Naive B cell (primary cell): ENCODE measurements around the gene ALK. TPM values are rescaled to one million over a fixed set of nuclear protein-coding genes. Genes with fewer than 3 reads are reported as not detected.

Source experiments
- ATAC-seq, 2 donors: fragments of 150-1000 bp; cut with Tn5 transposase; 2 replicates each; pipeline ENCODE4 v1.10.0; 2021; ENCODE audit warnings: low read depth in 2 of 2, mild to moderate bottlenecking in 2 of 2, moderate library complexity in 2 of 2
- DNase-seq: peaks from one replicate; pipeline ENCODE4 v3.0.0; 2022
- H3K27ac Mint-ChIP-seq, 6 donors: one replicate each; pipeline ENCODE4 v1.8.0; 2020 to 2022; ENCODE audit warnings: mild to moderate bottlenecking in 6 of 6, mixed read lengths in 6 of 6, moderate library complexity in 5 of 6, inconsistent platforms in 2 of 6
- H3K27me3 Mint-ChIP-seq, 3 donors: one replicate each; pipeline ENCODE4 v1.8.0; 2021 to 2022; ENCODE audit warnings: mixed read lengths in 3 of 3, mild to moderate bottlenecking in 1 of 3
- H3K36me3 Mint-ChIP-seq, 2 donors: one replicate each; pipeline ENCODE4 v1.8.0; 2020 to 2022; ENCODE audit warnings: mixed read lengths in 2 of 2, inconsistent platforms in 1 of 2, mild to moderate bottlenecking in 1 of 2
- H3K4me1 Mint-ChIP-seq, 3 donors: one replicate each; pipeline ENCODE4 v1.8.0; 2020 to 2022; ENCODE audit warnings: mixed read lengths in 3 of 3, inconsistent platforms in 1 of 3, mild to moderate bottlenecking in 1 of 3, moderate library complexity in 1 of 3
- H3K4me3 Mint-ChIP-seq, 8 donors: one replicate each; pipeline ENCODE4 v1.8.0; 2020 to 2022; ENCODE audit warnings: mild to moderate bottlenecking in 8 of 8, mixed read lengths in 8 of 8, moderate library complexity in 8 of 8, inconsistent platforms in 2 of 8
- H3K9me3 Mint-ChIP-seq, 7 donors: one replicate each; pipeline ENCODE4 v1.8.0; 2020 to 2022; ENCODE audit warnings: mixed read lengths in 7 of 7, mild to moderate bottlenecking in 5 of 7, inconsistent platforms in 2 of 7, moderate library complexity in 1 of 7
- polyA plus RNA-seq, 6 donors: library from polyadenylated mRNA; unstranded; fragments of 300-500 nt; fragmentation: Illumina TruSeq; gene quantifications; one replicate each; pipeline ENCODE4 v1.2.3, GENCODE V29; 2021; ENCODE audit warnings: low read depth in 6 of 6

ALK gene
- polyA plus RNA-seq, 6 donors from 2014 or later: not detected

DNA sequence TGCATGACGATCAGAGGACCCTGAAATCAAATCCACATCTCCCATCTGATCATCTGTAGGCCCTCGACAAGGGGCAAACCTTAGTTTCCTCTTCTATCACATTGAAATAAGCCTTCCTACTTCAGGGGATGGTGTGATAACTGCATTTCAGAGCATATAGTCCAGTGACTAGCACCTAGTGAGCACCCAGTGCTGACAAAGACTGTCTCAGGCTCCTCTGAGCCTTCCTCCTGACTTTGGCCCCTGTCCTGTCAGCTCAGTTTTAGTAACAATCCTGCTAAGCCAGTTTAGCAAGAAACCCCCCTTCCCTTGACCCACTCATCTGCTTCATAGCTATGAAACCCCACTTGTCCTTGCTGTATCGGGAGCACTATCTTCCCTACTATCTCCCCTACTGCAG lies 304.0 kb downstream of the ALK start:
- ATAC-seq: no peak
- Mint-ChIP-seq H3K4me3 (no peak overlapping the region), H3K36me3 (no peaks in the 10 kb centered on the region), H3K9me3 (peaks cover 0 to 7% (median 0%) of the 10 kb centered on the region in 7 donors), H3K4me1 (no peaks in the 10 kb centered on the region), H3K27ac (no peak overlapping the region), H3K27me3 (peaks cover 0 to 32% (median 28%) of the 10 kb centered on the region in 3 donors)
- no peak for DNase-seq

DNA sequence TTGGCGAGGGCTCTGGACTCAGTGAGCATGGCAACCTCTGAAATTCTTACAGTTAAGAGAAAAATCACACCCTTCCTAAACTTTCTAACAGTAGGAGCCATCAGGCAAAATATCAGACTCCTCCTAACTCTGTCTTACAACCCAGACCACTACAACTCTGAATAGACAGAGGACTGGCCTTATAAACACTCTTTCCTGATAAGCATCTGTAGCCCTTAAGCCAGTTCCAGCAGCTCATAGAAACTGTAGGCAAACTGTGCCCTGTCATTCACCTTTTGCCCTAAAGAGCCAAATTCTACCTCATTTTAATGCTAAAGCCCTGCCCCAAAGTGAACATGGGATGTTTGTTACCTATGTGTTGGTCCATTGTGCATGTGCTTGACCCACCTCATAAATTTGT lies 304.8 kb downstream of the ALK start:
- Mint-ChIP-seq H3K4me3 (no peak overlapping the region), H3K9me3 (peaks cover 0 to 7% (median 0%) of the 10 kb centered on the region in 7 donors), H3K36me3 (no peaks in the 10 kb centered on the region), H3K4me1 (no peaks in the 10 kb centered on the region), H3K27ac (no peak overlapping the region), H3K27me3 (peaks cover 0 to 33% (median 25%) of the 10 kb centered on the region in 3 donors)
- ATAC-seq (no peak), DNase-seq (no peak)

- Mint-ChIP-seq H3K9me3 (peaks cover 0 to 7% (median 0%) of the 10 kb centered on the region in 7 donors), H3K27me3 (peaks cover 0 to 33% (median 25%) of the 10 kb centered on the region in 3 donors), H3K4me1 (no peaks in the 10 kb centered on the region), H3K27ac (no peak overlapping the region), H3K36me3 (no peaks in the 10 kb centered on the region), H3K4me3 (no peak overlapping the region)
- ATAC-seq: no peak
- no peak for DNase-seq
Observed at GRCh38 chr2:29615841-29616240, 305.5 kb downstream of the ALK start.

DNA sequence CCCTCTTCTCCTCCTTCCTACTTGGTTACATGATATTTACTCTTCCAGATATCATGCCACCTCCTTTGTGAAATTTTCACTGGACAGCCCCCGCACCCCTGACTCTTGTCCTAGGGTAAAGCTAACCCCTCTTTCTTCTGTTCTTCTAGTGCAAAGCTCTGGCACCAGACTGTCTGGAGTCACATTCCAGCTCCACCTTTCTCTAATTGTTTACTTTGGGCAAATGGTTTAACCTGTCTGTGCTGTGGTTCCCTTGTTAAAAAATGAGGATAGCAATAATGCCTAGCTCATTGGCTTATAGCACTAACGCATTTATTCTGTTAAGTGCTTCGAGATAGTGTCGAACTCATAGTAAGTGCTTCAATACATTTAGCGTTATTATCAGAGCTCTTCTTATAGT lies 306.2 kb downstream of the ALK start:
- ATAC-seq (no peak), DNase-seq (no peak)
- H3K4me1 Mint-ChIP-seq: no peaks in the 10 kb centered on the region
- peaks cover 0 to 33% (median 25%) of the 10 kb centered on the region in 3 donors for H3K27me3 Mint-ChIP-seq
- H3K27ac Mint-ChIP-seq: no peak overlapping the region
- H3K4me3 Mint-ChIP-seq: no peak overlapping the region
- peaks cover 0 to 7% (median 0%) of the 10 kb centered on the region in 7 donors for H3K9me3 Mint-ChIP-seq
- no peaks in the 10 kb centered on the region for H3K36me3 Mint-ChIP-seq

DNA sequence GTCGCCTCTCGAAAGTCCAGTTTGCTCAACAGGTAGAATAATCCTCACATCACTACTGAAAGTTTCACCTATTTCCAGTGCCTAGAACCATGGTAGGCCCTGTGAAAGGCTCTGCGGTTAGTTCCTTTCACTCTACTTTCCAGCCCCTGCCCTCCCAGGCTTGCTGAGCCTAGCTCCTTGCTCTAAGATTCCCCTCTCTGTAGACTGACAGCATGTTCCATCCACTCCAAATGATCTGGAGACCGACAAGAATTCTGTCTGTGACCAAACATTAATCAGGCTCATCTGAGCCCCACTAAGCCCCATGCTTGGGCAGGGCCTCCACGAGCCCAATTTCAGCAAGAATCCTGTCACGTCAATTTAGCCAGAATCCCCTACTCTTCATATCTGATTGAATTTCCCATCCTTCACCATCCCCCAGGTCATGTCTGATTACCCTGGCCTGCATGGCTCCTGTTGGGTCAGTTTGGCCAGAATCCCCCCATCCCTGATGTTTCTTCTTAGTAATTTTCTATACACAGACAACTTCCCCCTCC lies 307.0 kb downstream of the ALK start:
- H3K27me3 Mint-ChIP-seq: peaks cover 0 to 29% (median 25%) of the 10 kb centered on the region in 3 donors

DNA sequence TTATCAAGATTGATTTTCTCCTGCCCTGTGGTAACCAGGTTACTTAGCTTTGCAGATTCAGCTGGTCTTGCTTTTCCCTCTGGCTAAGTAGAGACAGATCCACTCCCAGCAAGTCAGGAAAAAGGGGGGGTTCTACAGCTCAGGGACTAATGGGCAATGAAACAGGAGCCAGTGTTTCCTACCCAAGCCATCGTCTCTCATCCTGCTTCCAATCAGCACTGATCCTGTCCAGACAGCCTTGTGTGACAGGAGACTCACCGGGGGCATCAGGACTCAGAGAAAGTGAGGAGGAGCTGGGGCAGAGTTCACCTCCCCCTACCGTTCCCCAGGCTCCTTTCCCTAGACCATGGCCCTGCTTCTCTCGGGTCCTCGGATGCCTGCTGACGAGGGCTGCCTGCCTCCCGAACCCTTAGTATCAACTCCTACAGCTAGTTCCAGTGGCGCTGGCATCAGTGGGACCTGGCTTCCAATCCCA lies 307.6 kb downstream of the ALK start:
- H3K27me3 Mint-ChIP-seq: peaks cover 0 to 29% (median 25%) of the 10 kb centered on the region in 3 donors
- H3K4me1 Mint-ChIP-seq: no peaks in the 10 kb centered on the region
- no peak overlapping the region for H3K27ac Mint-ChIP-seq
- DNase-seq (no peak), ATAC-seq (no peak)
- no peaks in the 10 kb centered on the region for H3K36me3 Mint-ChIP-seq
- no peak overlapping the region for H3K4me3 Mint-ChIP-seq
- H3K9me3 Mint-ChIP-seq: peaks cover 0 to 3% (median 0%) of the 10 kb centered on the region in 7 donors

More for the DNA sequence above, 307.0 kb downstream of the ALK start:
- ATAC-seq (no peak), DNase-seq (no peak)
- Mint-ChIP-seq H3K4me3 (no peak overlapping the region), H3K4me1 (no peaks in the 10 kb centered on the region), H3K36me3 (no peaks in the 10 kb centered on the region), H3K9me3 (peaks cover 0 to 5% (median 0%) of the 10 kb centered on the region in 7 donors), H3K27ac (no peak overlapping the region)

DNA sequence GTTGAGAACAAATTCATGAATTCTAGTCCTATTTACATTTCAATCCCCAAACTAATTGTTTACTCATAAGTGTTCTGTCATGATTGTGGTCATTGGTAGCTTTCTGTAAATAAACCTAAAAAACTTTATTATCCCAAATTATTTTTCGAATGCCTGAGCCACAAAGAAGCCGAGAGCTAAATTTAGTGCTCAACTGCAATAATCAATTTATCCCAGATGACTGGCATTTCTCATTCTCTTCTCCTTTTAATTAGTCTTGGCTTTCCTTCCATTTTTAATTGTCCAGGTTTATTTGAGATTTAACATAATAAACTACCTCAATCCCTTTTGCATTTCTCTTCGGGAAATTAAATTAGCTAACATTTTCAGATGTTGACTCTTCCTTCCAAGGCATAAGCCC lies 308.3 kb downstream of the ALK start:
- ATAC-seq: no peak
- Mint-ChIP-seq H3K27me3 (peaks cover 0 to 33% (median 29%) of the 10 kb centered on the region in 3 donors), H3K27ac (no peak overlapping the region), H3K9me3 (peaks cover 0 to 5% (median 0%) of the 10 kb centered on the region in 7 donors), H3K4me1 (no peaks in the 10 kb centered on the region), H3K36me3 (no peaks in the 10 kb centered on the region), H3K4me3 (no peak overlapping the region)
- DNase-seq: no peak

- Mint-ChIP-seq H3K36me3 (no peaks in the 10 kb centered on the region), H3K4me3 (no peak overlapping the region), H3K9me3 (peaks cover 0 to 8% (median 0%) of the 10 kb centered on the region in 7 donors), H3K27ac (no peak overlapping the region), H3K27me3 (peaks cover 0 to 34% (median 33%) of the 10 kb centered on the region in 3 donors), H3K4me1 (no peaks in the 10 kb centered on the region)
- DNase-seq: no peak
- no peak for ATAC-seq
Observed at GRCh38 chr2:29612568-29612967, 308.8 kb downstream of the ALK start.

GRCh38 chr2:29611850-29612249 lies 309.5 kb downstream of the ALK start:
- no peak overlapping the region for H3K27ac Mint-ChIP-seq
- H3K36me3 Mint-ChIP-seq: no peaks in the 10 kb centered on the region
- peaks cover 4 to 34% (median 33%) of the 10 kb centered on the region in 3 donors for H3K27me3 Mint-ChIP-seq
- peaks cover 0 to 8% (median 0%) of the 10 kb centered on the region in 7 donors for H3K9me3 Mint-ChIP-seq
- ATAC-seq (no peak), DNase-seq (no peak)
- H3K4me3 Mint-ChIP-seq: no peak overlapping the region
- H3K4me1 Mint-ChIP-seq: no peaks in the 10 kb centered on the region

- no peak overlapping the region for H3K4me3 Mint-ChIP-seq
- H3K4me1 Mint-ChIP-seq: no peaks in the 10 kb centered on the region
- ATAC-seq: no peak
- peaks cover 0 to 8% (median 0%) of the 10 kb centered on the region in 7 donors for H3K9me3 Mint-ChIP-seq
- H3K27ac Mint-ChIP-seq: no peak overlapping the region
- no peaks in the 10 kb centered on the region for H3K36me3 Mint-ChIP-seq
- peaks cover 4 to 33% (median 33%) of the 10 kb centered on the region in 3 donors for H3K27me3 Mint-ChIP-seq
- DNase-seq: no peak
Observed at GRCh38 chr2:29611261-29611660, 310.1 kb downstream of the ALK start.

GRCh38 chr2:29610569-29610968 lies 310.8 kb downstream of the ALK start:
- H3K4me3 Mint-ChIP-seq: no peak overlapping the region
- H3K27ac Mint-ChIP-seq: no peak overlapping the region
- peaks cover 4 to 28% (median 26%) of the 10 kb centered on the region in 3 donors for H3K27me3 Mint-ChIP-seq
- H3K9me3 Mint-ChIP-seq: peaks cover 0 to 8% (median 0%) of the 10 kb centered on the region in 7 donors
- H3K4me1 Mint-ChIP-seq: no peaks in the 10 kb centered on the region
- DNase-seq: no peak
- no peaks in the 10 kb centered on the region for H3K36me3 Mint-ChIP-seq
- ATAC-seq: no peak

GRCh38 chr2:29607038-29607420 lies 314.4 kb downstream of the ALK start:
- no peak for ATAC-seq
- H3K9me3 Mint-ChIP-seq: peaks cover 0 to 4% (median 0%) of the 10 kb centered on the region in 7 donors

DNA sequence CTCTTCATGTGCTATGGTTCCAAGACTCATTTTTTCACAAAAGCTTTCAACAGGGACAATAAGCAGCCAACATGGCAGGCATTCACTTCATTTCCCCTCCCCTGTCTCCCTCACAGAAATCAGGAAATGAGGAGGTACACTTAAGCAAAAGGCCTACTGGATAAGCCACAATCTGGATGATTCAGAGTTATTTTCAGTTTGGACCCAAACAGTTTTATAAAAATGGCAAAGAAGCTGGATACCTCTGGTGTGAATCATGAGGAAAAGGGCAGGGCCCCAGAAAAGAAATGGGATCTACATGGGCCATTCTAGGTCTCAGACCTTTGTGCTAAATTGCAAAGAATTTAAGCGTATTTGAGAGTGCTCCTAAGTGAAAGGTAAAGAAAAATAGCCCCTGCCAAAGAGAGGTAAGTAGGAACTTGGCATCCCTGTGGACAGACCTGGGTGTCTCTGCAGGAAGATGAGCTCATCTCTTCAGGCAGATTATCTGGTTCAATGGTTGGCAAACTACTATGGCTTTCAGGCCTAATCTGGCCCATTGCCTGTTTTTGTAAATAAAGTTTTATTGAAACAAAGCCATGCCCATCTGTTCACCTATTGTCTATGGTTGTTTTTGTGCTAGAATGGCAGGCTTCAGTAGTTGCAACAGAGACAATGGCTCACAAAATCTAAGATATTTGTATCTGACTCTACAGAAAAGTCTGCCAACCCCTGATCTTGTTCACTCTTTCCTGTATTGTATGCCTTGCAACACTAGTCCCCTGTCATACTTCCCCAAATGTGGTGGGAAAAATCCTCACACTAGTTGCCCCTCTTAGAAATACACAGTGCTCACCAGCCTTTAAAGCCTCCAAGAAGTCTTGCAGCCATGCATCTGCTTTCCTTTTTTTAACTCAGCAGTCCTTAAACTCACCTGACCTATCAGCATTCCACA lies 315.0 kb downstream of the ALK start:
- DNase-seq: no peak
- H3K4me3 Mint-ChIP-seq: no peak overlapping the region
- no peak overlapping the region for H3K27ac Mint-ChIP-seq
- H3K27me3 Mint-ChIP-seq: peaks cover 4 to 10% (median 4%) of the 10 kb centered on the region in 3 donors
- peaks cover 0 to 4% (median 0%) of the 10 kb centered on the region in 7 donors for H3K9me3 Mint-ChIP-seq
- ATAC-seq: no peak
- H3K36me3 Mint-ChIP-seq: no peaks in the 10 kb centered on the region
- H3K4me1 Mint-ChIP-seq: no peaks in the 10 kb centered on the region

More at GRCh38 chr2:29607038-29607420, 314.4 kb downstream of the ALK start:
- no peak for DNase-seq
- peaks cover 4 to 10% (median 6%) of the 10 kb centered on the region in 3 donors for H3K27me3 Mint-ChIP-seq
- no peaks in the 10 kb centered on the region for H3K36me3 Mint-ChIP-seq
- no peak overlapping the region for H3K4me3 Mint-ChIP-seq
- no peaks in the 10 kb centered on the region for H3K4me1 Mint-ChIP-seq
- no peak overlapping the region for H3K27ac Mint-ChIP-seq

- Mint-ChIP-seq H3K9me3 (peaks cover 0 to 4% (median 0%) of the 10 kb centered on the region in 7 donors), H3K36me3 (no peaks in the 10 kb centered on the region), H3K4me3 (no peak overlapping the region), H3K27ac (no peak overlapping the region), H3K27me3 (peaks cover 0 to 10% (median 8%) of the 10 kb centered on the region in 3 donors), H3K4me1 (no peaks in the 10 kb centered on the region)
- DNase-seq: no peak
- no peak for ATAC-seq
Observed at GRCh38 chr2:29603341-29603740, 318.0 kb downstream of the ALK start.
